GM19324 (cell line): Measurements from ENCODE around the gene IWS1.
A peak's percentile ranks its signal among the peaks of the same experiment; 100 is the strongest.
"Not testable (repeated sequence)": the region's sequence is repeated elsewhere in the genome, so short reads cannot be mapped to it uniquely, and the experiment has no call there.

Experiments
- ATAC-seq: cut with Tn5 transposase; IDR thresholded peaks from one replicate; pipeline ENCODE4 v1.9.1; 2021; ENCODE audit warnings: mild to moderate bottlenecking, moderate library complexity; ENCODE audit not compliant: unreplicated experiment, low FRiP score

IWS1 gene

DNA sequence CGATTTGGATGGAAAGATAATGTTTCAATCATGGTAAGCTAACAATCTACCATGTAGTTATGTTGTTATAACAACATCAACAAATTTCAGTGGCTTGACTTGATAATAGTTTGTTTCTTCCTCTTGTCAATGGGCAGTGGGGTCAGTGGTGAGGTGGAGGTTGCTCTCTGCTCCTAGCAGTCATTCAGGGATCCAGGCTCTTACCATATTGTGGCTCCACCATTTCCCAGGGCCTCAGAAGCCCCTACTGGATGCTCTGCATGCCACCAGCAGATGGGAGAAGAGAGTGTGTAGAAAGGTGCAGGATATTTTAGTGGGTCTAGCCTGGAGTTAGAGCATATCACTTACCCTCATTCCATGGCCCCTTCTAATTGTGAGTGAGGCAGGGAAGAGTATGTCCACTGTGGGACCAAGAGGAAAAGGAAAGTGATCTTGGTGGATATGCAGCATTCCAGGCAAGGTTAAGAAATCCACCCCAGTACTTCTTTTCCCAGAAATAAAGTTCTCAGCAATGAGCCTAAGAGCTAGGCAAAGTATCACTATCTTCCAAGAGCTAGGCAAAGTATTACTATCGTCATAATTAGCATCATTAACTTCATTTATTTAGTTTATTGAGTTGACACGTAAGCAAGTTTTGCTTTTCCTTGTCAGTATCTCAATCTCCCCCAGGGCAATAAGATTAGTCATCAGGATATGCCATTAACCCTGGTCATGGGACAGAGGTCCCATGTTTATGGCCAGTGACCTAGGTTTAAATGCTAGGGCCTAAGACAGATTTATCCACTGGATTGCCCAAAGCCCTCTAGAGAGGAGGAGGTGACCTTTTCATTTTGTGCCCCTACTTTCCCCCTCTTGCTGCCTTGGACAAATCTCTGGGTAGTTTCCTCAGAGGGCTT, 4.2 kb upstream of the IWS1 start:
- ATAC-seq = no peak

DNA sequence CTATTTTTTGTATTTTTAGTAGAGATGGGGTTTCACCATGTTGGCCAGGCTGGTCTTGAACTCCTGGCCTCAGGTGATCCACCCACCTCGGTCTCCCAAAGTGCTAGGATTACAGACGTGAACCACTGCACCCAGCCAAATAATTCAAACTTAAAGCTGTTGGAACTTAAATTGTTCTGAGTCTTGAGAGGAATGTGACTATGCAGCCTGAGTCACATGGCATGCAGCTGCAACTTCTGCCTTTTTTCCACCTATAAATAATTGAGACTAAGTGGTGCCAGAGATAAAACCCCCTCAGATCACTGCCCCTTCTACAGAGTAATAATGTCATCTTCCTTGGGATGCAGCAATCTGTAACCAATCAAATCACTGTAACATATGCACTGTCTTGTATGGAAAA, 3.1 kb upstream of the IWS1 start:
- not testable (repeated sequence) for ATAC-seq

DNA sequence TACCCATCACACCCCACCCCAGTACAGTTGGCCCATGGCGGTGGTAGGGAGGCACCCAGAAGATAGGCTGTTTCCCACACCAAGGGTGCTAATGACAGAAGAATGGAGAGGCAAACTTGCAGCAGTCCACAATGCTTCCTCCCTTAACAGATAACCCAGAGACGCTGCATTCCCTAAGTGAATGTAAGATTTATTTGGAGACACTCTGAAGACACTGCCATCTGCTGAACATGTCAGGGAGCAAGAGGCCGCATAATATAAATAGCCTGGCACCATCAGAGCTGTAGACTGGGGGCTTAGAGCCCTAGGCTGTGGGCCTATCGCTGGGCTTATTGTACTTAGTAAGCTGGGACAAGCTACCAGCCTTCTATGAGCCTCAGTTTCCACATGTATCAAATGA, 2.2 kb upstream of the IWS1 start:
- ATAC-seq = no peak

DNA sequence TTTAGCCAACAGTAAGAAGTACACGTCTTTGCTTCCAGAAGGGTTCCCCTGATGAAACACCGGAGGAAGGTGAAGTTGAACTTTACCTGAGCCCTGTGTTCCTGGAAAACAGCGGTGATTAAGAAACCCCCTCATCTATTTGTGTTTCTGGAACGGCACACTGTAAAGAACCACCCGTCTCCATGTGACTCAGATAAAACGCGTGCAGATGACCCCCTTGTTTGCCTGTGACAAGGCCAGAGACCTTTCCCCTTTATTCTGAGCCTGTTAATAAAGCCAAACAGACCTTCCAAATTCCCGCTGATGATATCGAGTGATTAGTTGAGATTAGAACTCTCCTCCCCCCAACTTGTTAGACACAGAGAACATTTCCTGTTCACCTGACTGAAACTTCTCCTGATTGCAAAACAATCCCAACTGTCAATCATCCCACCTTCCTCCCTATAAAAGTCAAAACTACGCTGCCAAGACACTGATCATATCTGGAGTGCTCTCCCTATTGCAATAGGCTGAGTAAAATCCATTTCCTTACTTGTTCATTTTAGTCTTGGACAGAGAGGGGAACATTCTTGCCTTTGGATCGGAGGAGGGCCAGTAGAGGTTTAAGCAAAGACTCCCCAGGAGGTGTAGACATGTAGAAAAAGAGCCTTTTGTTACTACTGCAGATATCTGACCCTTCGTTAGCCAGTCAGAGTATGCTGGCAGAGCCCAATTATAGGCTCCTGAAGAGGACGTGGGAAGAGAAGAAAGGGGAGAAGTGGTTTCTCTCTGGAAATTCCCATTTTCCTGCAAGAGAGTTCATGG, 914 bp upstream of the IWS1 start:
- peak; percentile 7 for ATAC-seq

DNA sequence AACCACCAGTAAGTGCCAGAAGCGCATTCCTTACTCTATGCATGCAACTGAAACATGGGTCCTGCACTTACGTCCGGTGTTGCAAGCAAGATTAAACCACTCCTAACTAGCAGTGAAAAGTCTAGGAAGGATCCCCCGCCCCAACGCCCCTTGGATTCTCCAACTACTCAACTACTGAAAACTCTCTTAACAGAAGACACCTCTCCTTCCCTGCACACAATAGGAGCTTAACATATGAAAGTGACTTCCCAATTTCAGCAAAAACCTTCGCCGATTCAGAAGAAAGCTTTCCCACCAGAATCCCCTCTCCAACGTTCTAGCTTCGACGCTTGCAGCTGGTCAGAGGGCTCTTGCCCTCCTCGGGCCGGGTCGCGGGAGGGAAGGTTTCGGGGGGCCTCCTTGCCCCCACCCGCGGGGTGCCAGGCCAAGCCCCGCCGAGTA, 578 bp downstream of the IWS1 start:
- peak; percentile 4 for ATAC-seq

DNA sequence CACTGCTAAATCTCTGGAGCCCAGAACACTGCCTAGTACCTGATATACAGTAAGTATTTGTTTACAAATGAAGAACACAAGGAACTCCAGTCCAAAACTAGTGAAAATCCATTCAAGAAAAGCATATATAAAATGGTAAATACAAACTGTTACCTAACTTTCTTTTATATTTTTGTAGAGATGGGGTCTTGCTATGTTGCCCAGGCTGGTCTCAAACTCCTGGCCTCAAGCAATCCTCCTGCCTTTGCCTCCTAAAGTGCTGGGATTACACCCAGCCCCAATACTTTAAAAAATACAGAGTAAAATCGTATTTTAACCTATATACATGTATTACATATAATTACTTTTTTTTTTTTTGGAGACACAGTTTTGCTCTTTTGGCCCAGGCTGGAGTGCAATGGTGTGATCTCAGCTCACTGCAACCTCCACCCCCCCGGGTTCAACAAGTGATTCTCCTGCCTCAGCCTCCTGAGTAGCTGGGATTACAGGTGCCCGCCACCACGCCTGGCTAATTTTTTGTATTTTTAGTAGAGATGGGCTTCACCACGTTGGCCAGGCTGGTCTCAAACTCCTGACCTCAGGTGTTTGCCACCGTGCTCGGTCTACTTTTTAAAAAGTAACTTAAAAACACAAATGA, 2.0 kb downstream of the IWS1 start:
- not testable (repeated sequence) for ATAC-seq

DNA sequence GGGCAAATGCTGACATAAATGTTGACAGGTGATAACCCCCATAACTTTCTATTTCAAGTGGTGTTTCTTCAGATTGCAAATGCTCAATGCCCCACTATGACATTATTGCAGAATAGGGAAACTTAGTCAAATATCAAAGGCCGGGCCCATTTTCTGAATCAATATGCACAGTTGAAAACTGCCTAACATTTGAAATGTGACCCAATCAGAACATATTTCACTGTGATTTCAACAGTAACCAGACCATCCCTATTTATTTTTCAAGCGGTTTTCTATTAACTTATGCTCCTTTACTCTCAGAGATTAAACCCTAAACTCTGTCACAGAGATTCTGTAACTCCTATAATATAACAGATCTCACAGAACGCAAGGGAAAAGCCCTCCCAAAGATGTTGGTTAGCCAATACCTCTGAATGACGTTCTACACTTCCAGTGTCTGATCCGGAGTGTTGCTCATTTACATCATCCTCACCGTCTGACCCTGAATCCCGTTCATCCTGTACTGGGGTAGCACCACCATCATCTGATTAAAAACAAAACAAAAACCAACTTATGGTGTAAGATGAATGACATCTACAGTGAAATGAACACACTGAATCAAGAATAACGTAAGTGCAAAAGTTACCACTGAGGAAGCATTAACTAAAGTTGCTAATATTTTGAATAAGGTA, 2.9 kb downstream of the IWS1 start:
- no peak for ATAC-seq

DNA sequence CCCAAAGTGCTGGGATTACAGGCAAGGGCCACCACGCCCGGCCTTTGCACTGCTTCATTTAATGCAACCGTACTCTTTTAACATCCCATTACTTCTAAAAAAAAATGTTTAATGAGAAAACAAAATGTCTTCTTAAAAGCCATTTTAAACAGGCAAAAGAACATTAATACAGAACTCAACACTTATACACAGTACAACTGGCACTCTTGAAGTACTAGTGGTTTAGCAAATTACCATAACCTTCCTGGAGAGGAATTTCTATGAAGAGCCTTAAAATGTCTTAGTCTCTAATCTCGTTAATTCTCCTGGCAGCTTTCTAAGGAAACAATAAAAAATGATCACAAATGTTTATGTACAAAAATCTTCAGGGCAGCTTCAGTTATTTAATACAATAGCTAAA, 5.9 kb downstream of the IWS1 start:
- no peak for ATAC-seq

DNA sequence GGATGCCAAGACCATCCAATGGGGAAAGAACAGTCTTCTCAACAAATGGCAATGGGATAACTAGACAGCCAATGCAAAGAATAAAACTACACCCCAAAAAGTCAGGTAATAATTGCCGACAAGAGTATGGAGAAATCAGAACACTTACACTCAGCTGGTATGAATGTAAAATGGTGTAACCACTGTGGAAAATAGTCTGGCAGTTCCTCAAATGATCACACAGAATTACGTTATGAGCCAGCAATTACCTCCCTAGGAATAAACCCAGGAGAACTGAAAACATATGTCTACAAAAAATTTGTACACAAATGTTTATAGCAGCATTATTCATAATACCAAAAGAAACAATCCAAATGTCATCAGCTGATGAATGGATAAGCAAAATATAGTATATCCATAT, 8.8 kb downstream of the IWS1 start:
- ATAC-seq = no peak

DNA sequence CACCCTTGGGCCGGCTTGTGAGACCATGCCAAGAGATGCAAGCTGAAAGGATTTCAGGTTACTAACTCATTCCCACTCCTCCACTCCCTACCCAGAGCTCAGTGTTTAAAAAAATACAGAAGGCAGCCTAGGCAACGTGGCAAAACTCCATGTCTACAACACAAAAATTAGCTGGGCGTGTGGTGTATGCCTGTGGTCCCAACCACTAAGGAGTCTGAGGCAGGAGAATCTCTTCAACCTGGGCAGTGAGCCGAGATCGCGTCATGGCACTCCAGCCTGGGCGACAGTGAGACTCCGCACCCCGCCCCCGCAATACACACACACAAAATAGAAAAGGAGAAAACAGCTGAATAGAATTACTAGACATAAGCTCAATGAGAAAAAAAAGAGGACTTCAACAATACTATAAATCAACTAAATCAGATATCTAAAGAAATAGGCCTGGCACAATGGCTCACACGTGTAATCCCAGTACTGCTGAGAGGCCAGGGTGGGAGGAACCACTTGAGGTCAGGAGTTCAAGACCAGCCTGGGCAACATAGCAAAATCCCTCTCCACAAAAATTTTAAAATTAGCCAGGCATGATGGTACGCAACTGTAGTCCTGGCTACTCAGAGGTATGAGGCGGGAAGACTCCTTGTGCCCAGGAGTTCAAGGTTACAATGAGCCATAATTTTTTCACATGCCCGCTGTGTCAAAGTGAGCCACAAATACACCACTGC, 10.1 kb downstream of the IWS1 start:
- ATAC-seq = no peak

DNA sequence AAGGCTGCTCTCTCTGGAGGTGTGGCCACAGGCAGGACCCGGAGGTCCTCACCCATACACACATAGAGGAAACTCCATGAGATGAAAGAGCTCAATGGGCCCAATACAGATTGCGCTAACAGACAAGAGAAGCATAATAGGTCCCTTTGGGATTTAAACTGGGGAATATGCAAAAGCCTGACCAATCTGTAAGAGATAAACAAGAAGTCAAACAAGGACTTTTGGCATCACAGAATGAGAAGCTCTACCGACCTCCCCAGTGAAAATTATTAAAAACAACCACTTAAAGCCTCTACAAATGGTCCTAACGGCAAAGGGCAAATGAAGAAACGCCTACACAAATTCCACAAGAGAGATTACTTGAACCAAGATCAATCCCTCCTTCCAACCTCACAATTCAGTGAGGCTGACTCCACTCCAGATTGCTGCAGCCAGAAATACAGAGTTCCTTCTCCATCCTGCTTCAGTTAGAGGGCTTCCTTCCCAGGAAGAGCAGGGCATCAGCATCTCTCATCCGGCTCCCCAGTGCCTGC, 10.8 kb downstream of the IWS1 start:
- no peak for ATAC-seq

DNA sequence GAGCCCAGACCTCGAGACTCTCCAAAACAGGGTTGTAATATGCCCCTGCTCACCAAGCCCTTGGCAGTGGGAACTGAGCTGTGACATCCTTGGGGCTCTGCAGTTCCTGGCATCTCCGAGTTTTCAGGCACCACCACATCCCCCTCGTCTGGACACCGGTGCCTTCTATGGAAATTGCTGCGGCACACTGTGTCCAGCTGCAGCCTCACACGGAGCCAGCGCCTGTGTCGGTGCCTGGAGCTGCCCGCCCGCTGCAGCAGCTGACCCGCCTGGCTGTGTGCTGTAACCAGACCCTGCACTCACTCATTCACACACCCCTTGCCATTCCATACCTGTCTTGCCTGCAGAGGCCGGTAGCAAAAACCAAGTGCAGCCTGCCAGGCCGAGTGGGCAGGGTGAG, 11.8 kb downstream of the IWS1 start:
- ATAC-seq = no peak

DNA sequence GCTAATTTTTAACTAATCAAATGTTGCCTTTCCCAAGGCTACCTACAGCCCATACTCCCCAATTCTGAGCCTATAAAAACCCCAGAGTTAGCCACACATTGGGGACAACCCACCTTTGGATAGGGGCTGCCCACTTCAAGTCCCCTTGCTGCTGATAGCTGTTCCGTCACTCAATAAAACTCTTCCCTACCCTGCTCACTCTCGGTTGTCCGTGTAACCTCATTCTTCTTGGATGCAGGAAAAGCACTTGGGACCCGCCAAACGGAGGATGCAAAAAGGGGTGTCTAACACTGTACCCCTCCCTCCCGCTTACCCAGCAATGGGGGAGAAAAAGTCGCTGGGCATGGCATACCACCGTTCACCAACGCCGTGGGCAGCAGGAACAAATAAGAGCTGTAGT, 12.2 kb downstream of the IWS1 start:
- no peak for ATAC-seq

DNA sequence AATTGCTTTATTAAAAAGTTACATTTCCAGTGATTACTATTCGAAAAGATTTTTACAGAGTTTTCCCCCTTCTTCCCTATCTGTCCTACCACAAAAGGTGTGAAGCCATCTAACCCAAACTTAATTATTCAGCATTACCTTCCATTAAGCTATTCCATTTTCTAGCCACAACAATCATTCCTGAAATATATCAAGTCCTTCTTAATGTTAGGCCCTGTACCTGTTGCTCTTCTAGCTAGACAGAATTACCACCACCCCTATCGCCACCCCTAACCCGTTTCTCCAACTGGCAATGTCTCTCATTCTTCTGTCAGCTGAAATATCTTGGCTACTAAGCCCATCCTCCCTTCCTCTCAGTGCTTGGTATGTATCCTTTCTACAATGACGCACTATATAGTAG, 13.9 kb downstream of the IWS1 start:
- ATAC-seq = no peak

DNA sequence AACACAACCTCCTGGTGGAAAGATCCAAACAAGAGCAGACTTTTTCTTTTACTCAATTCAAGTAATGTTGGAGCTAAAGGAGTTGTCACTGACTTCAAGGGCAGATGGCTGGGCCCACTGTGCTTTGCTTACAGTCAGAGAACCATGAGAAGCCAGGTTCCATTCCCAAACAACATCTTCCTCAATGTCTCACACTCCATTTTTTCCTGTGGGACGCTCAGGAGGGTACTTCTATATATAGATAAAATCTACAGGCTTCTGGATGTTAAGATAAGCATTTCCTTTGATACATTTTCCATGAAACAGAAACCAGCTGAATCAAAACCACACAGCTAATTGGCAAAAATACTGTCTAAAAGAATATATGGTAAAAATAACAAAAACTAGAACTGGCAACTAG, 14.4 kb downstream of the IWS1 start:
- ATAC-seq = no peak

DNA sequence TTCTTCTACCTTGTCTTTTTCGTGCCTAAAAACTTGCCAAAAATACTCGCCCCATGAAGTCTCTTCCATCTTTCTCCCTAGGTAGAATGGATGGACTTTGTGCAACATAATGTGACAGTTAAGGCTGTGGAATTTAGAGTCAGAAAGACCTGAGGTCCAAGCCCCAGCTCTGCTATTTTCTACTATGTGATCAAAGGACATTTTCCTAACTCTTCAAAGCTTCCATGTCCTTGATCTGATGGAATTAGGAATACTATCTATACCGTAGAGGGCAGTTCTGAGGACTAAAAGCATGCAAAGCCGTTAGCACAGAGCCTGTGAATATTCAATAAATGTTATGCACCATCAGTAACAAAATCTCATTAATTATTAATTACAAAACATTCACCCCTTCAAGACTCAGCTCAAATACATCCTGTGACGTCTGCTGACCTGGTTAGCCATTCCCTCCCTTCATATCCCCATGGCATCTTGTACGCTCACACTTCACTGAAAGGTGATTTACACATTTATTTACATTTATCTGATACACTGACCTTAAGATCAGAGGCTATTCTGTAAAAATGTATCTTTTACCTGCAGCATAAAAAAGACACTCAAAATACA, 15.1 kb downstream of the IWS1 start:
- ATAC-seq = no peak

DNA sequence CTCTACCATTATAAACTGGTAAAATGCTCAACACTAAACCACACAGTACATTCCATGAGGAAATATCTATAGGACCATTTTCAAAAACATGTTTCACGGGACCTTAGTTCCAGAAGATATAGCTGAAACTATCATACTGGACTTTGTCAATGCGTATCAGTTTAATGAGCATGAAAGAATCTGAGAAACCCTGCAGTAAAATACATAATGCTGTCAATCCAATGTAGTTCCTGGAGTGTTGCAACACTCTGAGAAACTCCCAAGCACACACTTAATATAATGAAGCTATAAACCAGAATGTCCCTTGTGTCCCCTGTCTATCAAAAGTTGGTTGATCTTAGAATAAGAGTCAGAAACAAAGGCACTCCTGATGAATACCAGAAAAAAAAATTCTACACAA, 16.2 kb downstream of the IWS1 start:
- no peak for ATAC-seq

DNA sequence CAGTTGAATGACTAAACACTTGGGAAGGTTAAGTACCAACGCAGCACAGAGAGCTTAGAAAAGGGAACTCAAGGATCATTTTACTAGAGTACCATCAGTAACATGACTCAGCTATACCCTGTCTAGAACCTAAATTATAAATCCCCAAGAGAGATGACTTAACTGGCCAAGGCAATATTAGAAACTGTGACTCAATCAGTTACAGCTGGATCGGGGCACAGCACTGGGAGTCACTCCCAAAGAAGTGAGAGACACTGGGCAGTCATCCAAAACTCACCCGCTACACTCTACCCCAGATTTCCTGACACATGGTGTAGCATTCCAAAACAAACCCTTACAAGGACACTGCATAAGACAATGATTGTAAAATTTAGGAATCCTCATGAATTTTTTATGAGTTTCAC, 17.7 kb downstream of the IWS1 start:
- ATAC-seq = no peak

DNA sequence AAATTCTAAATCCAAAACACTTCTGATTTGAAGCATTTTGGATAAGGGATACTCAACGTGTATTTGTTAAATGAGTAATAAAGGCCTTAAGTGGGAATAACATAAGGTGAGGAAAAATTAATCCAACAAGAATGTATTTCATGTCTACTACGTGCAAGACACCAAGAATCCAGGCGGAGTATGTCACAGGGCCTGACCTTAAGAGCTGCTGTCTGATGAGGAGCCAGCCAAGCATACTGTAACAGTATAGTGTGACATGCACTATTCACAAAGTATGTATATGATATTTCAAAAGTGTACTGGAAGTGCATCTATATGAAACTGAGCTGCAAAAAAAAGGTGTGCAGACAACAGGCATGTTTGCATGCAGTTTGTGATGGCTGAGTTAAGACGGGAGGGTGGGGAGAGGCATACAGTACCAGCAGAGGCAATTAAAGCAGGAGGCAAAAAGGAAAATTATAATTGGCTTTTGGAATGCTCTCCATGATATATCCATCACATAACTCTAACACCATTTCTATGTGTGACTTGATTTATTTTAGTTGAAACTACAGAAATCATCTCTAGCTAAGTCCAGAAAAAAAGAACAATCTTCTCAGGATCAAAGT, 18.2 kb downstream of the IWS1 start:
- ATAC-seq = no peak
